ENCODE results near the gene ALX4.

GRCh38 chr11:44250421-44250820, 59.5 kb downstream of the ALX4 start:
- TF ChIP-seq CTCF (IDR thresholded peaks at IDR 0.05; ENCODE audit: extremely low read depth in 1 of 2, insufficient read depth in 1 of 2, low read depth in 1 of 2, low read length in 2 of 2) (no peak), POLR2AphosphoS5 (IDR thresholded peaks at IDR 0.05; ENCODE audit: insufficient read depth, low read depth, low read length) (no peak), MAX (IDR thresholded peaks at IDR 0.05; ENCODE audit: insufficient read depth, insufficient read length) (no peak), POLR2A (IDR thresholded peaks at IDR 0.05; ENCODE audit: low read depth, low read length) (no peak), EZH2 (IDR thresholded peaks at IDR 0.05; ENCODE audit: borderline replicate concordance, low read depth, low read length, severe bottlenecking) (no peak), JUN (IDR thresholded peaks at IDR 0.05; ENCODE audit: borderline replicate concordance, insufficient read depth, insufficient read length, low read depth) (no peak), MYC (IDR thresholded peaks at IDR 0.05; ENCODE audit: low read depth, low read length) (no peak), GATA2 (IDR thresholded peaks at IDR 0.05; ENCODE audit: insufficient read depth, insufficient read length, low read depth, low read length) (no peak), FOS (IDR thresholded peaks at IDR 0.05; ENCODE audit: borderline replicate concordance, insufficient read depth, low read length) (no peak)

Data from endothelial cell of umbilical vein (primary cell).